Astrocyte (in vitro differentiated cells and primary cell): ENCODE results near the gene ATRIP. TPM values are rescaled to one million over a fixed set of nuclear protein-coding genes. Genes with fewer than 3 reads are reported as not detected.

Experiments
- DNase-seq: peaks from one replicate; pipeline ENCODE4 v3.0.0-alpha.2; 2010; ENCODE audit warnings: low read depth
- FAIRE-seq: peaks from 2 replicates; lab custom pipeline; 2011; peaks lifted over from hg19 to GRCh38; lab: Jason Lieb, UNC
- H2AFZ ChIP-seq: 2 replicates; pipeline ENCODE4 v1.6.0; 2012; ENCODE audit warnings: low read depth, low read length, inconsistent platforms
- H3K27ac ChIP-seq: 2 replicates; pipeline ENCODE4 v1.5.1; 2011; ENCODE audit warnings: low read depth, low read length, inconsistent platforms
- H3K27me3 ChIP-seq: 2 replicates; pipeline ENCODE4 v1.6.0; 2011; ENCODE audit warnings: low read length, inconsistent platforms; ENCODE audit not compliant: insufficient read depth
- H3K36me3 ChIP-seq: 2 replicates; pipeline ENCODE4 v1.5.1; 2011; ENCODE audit warnings: low read length, inconsistent platforms; ENCODE audit not compliant: insufficient read depth
- H3K4me1 ChIP-seq: 2 replicates; pipeline ENCODE4 v1.5.1; 2011; ENCODE audit warnings: low read length, inconsistent platforms; ENCODE audit not compliant: insufficient read depth
- H3K4me2 ChIP-seq: 2 replicates; pipeline ENCODE4 v1.6.0; 2012; ENCODE audit warnings: low read length, inconsistent platforms
- H3K4me3 ChIP-seq: 2 replicates; pipeline ENCODE4 v1.5.1; 2011; ENCODE audit warnings: low read depth, mild to moderate bottlenecking, low read length, inconsistent platforms; ENCODE audit not compliant: insufficient read depth
- H3K79me2 ChIP-seq: 2 replicates; pipeline ENCODE4 v1.6.0; 2012; ENCODE audit warnings: mild to moderate bottlenecking, low read length, inconsistent platforms; ENCODE audit not compliant: insufficient read depth
- H3K9ac ChIP-seq: 2 replicates; pipeline ENCODE4 v1.6.0; 2012; ENCODE audit warnings: mild to moderate bottlenecking, low read length, inconsistent platforms
- H3K9me3 ChIP-seq: 2 replicates; pipeline ENCODE4 v1.5.1; 2012; ENCODE audit warnings: low read depth, mild to moderate bottlenecking, low read length, inconsistent platforms; ENCODE audit not compliant: insufficient read depth
- H4K20me1 ChIP-seq: 2 replicates; pipeline ENCODE4 v1.6.0; 2012; ENCODE audit warnings: low read length, inconsistent platforms; ENCODE audit not compliant: insufficient read depth
- H3K27ac Mint-ChIP-seq: one replicate; pipeline ENCODE4 v1.8.0; 2021; ENCODE audit warnings: mild to moderate bottlenecking, mixed read lengths; ENCODE audit not compliant: unreplicated experiment
- H3K27me3 Mint-ChIP-seq: one replicate; pipeline ENCODE4 v1.8.0; 2021; ENCODE audit warnings: low read depth, mixed read lengths; ENCODE audit not compliant: unreplicated experiment
- H3K36me3 Mint-ChIP-seq: one replicate; pipeline ENCODE4 v1.8.0; 2021; ENCODE audit warnings: low read depth, mixed read lengths; ENCODE audit not compliant: unreplicated experiment
- H3K4me1 Mint-ChIP-seq: one replicate; pipeline ENCODE4 v1.8.0; 2021; ENCODE audit warnings: low read depth, mixed read lengths; ENCODE audit not compliant: unreplicated experiment
- H3K4me3 Mint-ChIP-seq: one replicate; pipeline ENCODE4 v1.8.0; 2021; ENCODE audit warnings: mild to moderate bottlenecking, moderate library complexity, mixed read lengths; ENCODE audit not compliant: unreplicated experiment
- H3K9me3 Mint-ChIP-seq: one replicate; pipeline ENCODE4 v1.8.0; 2021; ENCODE audit warnings: mild to moderate bottlenecking, mixed read lengths; ENCODE audit not compliant: unreplicated experiment
- EZH2 ChIP-seq: IDR thresholded peaks from 2 replicates; pipeline ENCODE4 v1.6.1; 2012; ENCODE audit warnings: mild to moderate bottlenecking, low read length, inconsistent platforms; ENCODE audit not compliant: insufficient read depth
- total RNA-seq: library from RNA; stranded (reverse); gene quantifications from 2 replicates; pipeline ENCODE4 v1.2.1, GENCODE V29; 2021
- TF ChIP-seq, protein P1 (sequence below): IDR thresholded peaks from 2 replicates; pipeline ENCODE4 v1.5.1; 2011; ENCODE audit warnings: low read depth, mild to moderate bottlenecking, inconsistent platforms, low read length, moderate library complexity; ENCODE audit not compliant: insufficient read depth

Gene ATRIP
- total RNA-seq, 1 donor from 2014 or later, result 6.2 TPM

GRCh38 chr3:48428572-48429316 is 17.8 kb upstream of the ATRIP start:
- peak overlapping the region; percentile 84 for H3K9ac ChIP-seq
- H4K20me1 ChIP-seq, result peaks cover 46% of the 10 kb centered on the region
- FAIRE-seq (no peak), DNase-seq (no peak)
- H3K36me3 ChIP-seq, result peaks cover 7% of the 10 kb centered on the region
- H3K9me3 ChIP-seq, result no peaks in the 10 kb centered on the region
- TF ChIP-seq, protein P1, sequence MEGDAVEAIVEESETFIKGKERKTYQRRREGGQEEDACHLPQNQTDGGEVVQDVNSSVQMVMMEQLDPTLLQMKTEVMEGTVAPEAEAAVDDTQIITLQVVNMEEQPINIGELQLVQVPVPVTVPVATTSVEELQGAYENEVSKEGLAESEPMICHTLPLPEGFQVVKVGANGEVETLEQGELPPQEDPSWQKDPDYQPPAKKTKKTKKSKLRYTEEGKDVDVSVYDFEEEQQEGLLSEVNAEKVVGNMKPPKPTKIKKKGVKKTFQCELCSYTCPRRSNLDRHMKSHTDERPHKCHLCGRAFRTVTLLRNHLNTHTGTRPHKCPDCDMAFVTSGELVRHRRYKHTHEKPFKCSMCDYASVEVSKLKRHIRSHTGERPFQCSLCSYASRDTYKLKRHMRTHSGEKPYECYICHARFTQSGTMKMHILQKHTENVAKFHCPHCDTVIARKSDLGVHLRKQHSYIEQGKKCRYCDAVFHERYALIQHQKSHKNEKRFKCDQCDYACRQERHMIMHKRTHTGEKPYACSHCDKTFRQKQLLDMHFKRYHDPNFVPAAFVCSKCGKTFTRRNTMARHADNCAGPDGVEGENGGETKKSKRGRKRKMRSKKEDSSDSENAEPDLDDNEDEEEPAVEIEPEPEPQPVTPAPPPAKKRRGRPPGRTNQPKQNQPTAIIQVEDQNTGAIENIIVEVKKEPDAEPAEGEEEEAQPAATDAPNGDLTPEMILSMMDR, result no peak
- no peak for TF ChIP-seq EZH2
- peaks cover 43% of the 10 kb centered on the region for H3K79me2 ChIP-seq
- Mint-ChIP-seq H3K27ac (no peak overlapping the region), H3K9me3 (no peaks in the 10 kb centered on the region), H3K36me3 (peaks cover 6% of the 10 kb centered on the region), H3K4me3 (peak overlapping the region; percentile 85), H3K4me1 (peaks cover 52% of the 10 kb centered on the region), H3K27me3 (no peaks in the 10 kb centered on the region)
- peak overlapping the region; percentile 68 for H3K4me3 ChIP-seq
- H2AFZ ChIP-seq, result peak overlapping the region; percentile 56
- H3K27ac ChIP-seq, result peak overlapping the region; percentile 53
- H3K4me2 ChIP-seq, result peak overlapping the region; percentile 97
- peaks cover 53% of the 10 kb centered on the region for H3K4me1 ChIP-seq
- H3K27me3 ChIP-seq, result no peaks in the 10 kb centered on the region

GRCh38 chr3:48429317-48429959 is 17.1 kb upstream of the ATRIP start:
- TF ChIP-seq, protein P1, result no peak
- TF ChIP-seq EZH2, result no peak
- H3K4me3 ChIP-seq, result peak overlapping the region; percentile 68
- H3K27ac Mint-ChIP-seq, result no peak overlapping the region
- FAIRE-seq (no peak), DNase-seq (no peak)
- peaks cover 60% of the 10 kb centered on the region for H3K4me1 ChIP-seq
- H3K4me1 Mint-ChIP-seq, result peaks cover 55% of the 10 kb centered on the region
- H3K27me3 ChIP-seq, result no peaks in the 10 kb centered on the region
- H2AFZ ChIP-seq, result peak overlapping the region; percentile 85
- H3K4me3 Mint-ChIP-seq, result peak overlapping the region; percentile 82
- H3K4me2 ChIP-seq, result peak overlapping the region; percentile 97
- peak overlapping the region; percentile 84 for H3K9ac ChIP-seq
- H3K79me2 ChIP-seq, result peaks cover 42% of the 10 kb centered on the region
- H3K36me3 ChIP-seq, result peaks cover 7% of the 10 kb centered on the region
- H3K9me3 ChIP-seq, result no peaks in the 10 kb centered on the region
- peak overlapping the region; percentile 53 for H3K27ac ChIP-seq
- no peaks in the 10 kb centered on the region for H3K9me3 Mint-ChIP-seq
- H3K36me3 Mint-ChIP-seq, result peaks cover 6% of the 10 kb centered on the region
- H4K20me1 ChIP-seq, result peaks cover 40% of the 10 kb centered on the region
- H3K27me3 Mint-ChIP-seq, result no peaks in the 10 kb centered on the region
